ENCODE data around the gene MTERF2.

MTERF2 gene

GRCh38 chr12:106994579-106995220, 7.8 kb upstream of the MTERF2 start:
- peak; percentile 13 for DNase-seq (ENCODE audit: low spot score)

- no peak for DNase-seq (ENCODE audit: low spot score)
These were observed 900 bp upstream of the MTERF2 start for GRCh38 chr12:106987846-106988245.

- no peak for DNase-seq (ENCODE audit: low spot score)
These were observed 811 bp downstream of the MTERF2 start for GRCh38 chr12:106986135-106986534.

- peak; percentile 24 for DNase-seq (ENCODE audit: low spot score)
These were observed 1.5 kb downstream of the MTERF2 start for GRCh38 chr12:106985479-106985878.

GRCh38 chr12:106984588-106985137, 2.3 kb downstream of the MTERF2 start:
- DNase-seq (ENCODE audit: low spot score), result no peak

GRCh38 chr12:106982229-106982628, 4.7 kb downstream of the MTERF2 start:
- DNase-seq (ENCODE audit: low spot score), result peak; percentile 17

- DNase-seq (ENCODE audit: low spot score), result no peak
These were observed 5.2 kb downstream of the MTERF2 start for GRCh38 chr12:106981788-106982187.

GRCh38 chr12:106980944-106981343, 6.0 kb downstream of the MTERF2 start:
- no peak for DNase-seq (ENCODE audit: low spot score)

- DNase-seq (ENCODE audit: low spot score), result peak; percentile 31
These were observed 8.7 kb downstream of the MTERF2 start for GRCh38 chr12:106978035-106978800.

- DNase-seq (ENCODE audit: low spot score), result no peak
These were observed 10.3 kb downstream of the MTERF2 start for GRCh38 chr12:106976668-106977067.

- DNase-seq (ENCODE audit: low spot score), result peak; percentile 13
These were observed 10.8 kb downstream of the MTERF2 start for GRCh38 chr12:106975993-106976658.

- no peak for DNase-seq (ENCODE audit: low spot score)
These were observed 11.8 kb downstream of the MTERF2 start for GRCh38 chr12:106975098-106975497.

GRCh38 chr12:106974511-106974910, 12.4 kb downstream of the MTERF2 start:
- DNase-seq (ENCODE audit: low spot score), result peak; percentile 72

- DNase-seq (ENCODE audit: low spot score), result no peak
These were observed 13.4 kb downstream of the MTERF2 start for GRCh38 chr12:106973545-106973944.

- no peak for DNase-seq (ENCODE audit: low spot score)
These were observed 15.9 kb downstream of the MTERF2 start for GRCh38 chr12:106971065-106971464.

- DNase-seq (ENCODE audit: low spot score), result no peak
These were observed 22.4 kb downstream of the MTERF2 start for GRCh38 chr12:106964526-106964925.

- DNase-seq (ENCODE audit: low spot score), result no peak
These were observed 24.7 kb downstream of the MTERF2 start for GRCh38 chr12:106962286-106962685.

GRCh38 chr12:106960443-106960842, 26.5 kb downstream of the MTERF2 start:
- no peak for DNase-seq (ENCODE audit: low spot score)

GRCh38 chr12:106957583-106957982, 29.4 kb downstream of the MTERF2 start:
- DNase-seq (ENCODE audit: low spot score), result no peak

- DNase-seq (ENCODE audit: low spot score), result no peak
These were observed 30.8 kb downstream of the MTERF2 start for GRCh38 chr12:106956048-106956578.

GRCh38 chr12:106955377-106956047, 31.4 kb downstream of the MTERF2 start, which contains the start of gene TMEM263:
Gene TMEM263, plus strand, starts transcription at chr12:106955907. Its CDS starts 11,210 bp downstream, at chr12:106967117.
- peak; percentile 96 for DNase-seq (ENCODE audit: low spot score)
